NOMO-1 (cell line): ENCODE results near the gene ST6GAL1.

Experiments used
- DNase-seq, 2 experiments: peaks; one replicate each; lab custom pipeline; 2025; ENCODE audit not compliant: unreplicated experiment in 2 of 2; lab: John Stamatoyannopoulos, UW

ST6GAL1 gene

GRCh38 chr3:186915806-186916796 is 14.2 kb upstream of the ST6GAL1 start:
- DNase-seq = peak; percentile 86 to 92

DNA sequence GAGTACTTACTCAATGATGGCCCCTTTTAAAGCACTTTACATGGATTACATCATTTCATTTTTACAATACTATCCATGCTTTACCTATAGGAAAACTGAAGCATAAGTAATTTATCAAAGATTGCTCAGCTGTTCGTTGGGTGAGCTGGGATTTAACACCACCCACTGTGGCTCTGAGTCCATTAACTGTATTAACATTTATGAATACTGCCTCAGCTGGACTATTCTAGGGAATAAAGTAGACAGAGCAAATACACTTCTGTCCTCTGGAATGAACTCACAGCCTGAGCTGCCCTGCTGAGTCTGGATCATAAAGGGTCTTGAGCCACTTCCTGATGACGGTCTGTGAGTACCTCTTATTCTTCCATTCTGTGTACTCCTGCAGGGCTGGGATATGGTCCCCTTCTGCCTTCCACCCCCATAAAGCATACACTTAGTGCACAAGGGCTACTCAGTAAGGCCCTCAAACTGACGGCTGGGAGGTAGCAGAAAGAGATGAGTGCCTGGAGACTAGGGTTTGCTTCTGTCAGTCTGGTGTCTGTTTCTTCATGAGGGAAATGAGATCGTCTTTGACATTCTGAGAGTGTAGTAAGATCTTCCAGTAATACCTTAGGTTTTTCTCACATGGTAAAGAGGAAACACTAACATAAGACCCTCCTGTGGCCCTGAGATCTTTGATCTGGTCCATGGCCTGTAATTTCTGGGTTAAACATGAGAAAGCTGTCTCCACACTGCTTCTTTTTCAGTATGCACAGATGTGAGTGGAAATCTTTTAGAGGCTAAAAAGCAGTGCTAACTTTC is 12.6 kb upstream of the ST6GAL1 start:
- no peak for DNase-seq

DNA sequence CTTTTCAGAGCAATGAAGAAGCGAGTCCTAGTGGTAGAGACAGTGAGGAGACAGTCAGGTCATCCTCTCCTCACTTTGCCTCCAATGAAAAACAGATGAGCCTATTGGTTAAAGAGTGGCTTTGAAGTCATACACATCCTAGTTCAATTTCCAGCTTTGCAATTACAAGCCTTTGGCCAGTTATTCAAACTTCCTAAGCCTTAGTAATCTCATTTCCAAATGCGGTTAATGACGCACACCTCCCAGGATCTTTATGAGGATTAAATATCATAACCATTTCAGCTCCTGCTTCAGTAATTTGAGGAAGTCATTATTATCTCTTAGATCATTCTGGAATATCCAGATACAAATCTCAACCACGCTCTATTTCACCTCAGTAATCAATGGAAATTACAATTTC is 10.0 kb upstream of the ST6GAL1 start:
- DNase-seq = no peak

DNA sequence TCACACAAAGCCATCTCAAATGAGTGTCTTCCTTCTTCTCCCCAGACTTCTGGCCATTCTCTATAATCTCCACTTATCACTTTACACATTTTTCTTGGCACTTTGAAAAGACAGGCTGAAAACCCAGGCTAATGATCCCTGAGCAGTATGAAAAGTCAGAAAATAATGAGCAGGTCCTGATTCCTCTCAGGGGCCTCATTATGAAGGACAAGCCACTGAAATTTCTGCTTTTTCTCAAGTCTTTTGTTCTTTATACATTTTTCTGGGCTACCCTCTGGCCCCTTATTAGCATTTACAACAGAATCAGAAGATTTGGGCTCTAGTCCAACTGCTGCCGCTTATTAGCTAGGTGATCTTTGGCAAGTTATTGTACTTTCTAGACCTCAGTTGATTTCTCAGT is 9.5 kb upstream of the ST6GAL1 start:
- no peak for DNase-seq

DNA sequence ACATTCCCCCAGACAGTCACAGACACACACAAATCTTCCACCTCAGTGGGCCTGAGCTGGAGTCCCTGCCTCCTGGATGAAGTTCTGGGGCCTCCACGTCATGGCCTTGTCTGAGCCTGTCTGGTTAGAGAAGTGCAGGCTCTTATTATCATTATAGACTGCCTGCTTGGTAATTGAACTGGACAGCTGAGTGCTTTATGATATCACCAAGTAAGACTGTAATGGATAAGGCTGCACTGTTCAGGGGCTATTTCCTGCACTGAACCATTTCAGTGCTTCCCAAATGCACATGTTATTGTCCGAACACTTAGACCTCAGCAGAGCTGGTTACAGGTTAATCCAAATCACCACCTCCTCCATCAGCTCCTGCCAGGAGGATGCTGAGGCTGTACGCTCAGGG is 8.7 kb upstream of the ST6GAL1 start:
- no peak for DNase-seq

DNA sequence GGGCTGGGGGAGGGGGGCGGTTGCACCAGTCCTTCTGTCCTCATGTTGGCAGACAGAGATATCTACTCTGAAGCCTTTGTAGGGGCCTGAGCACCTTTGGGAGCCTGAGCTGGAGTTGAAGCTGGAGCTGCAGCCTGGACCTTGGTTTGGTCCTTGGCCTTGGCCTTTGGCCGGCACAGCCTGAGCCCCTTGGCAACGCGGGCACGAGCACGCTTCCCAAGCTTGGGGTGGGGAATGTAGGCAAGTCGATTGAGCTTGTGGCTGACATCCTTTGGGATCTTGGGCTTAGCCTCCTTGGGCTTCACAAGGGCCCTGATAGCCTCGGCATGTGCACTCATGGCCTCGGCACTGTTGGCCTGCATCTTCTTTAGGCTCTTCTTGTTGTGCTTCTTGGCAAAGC is 8.1 kb upstream of the ST6GAL1 start:
- DNase-seq = no peak

- no peak for DNase-seq
These were observed 7.5 kb upstream of the ST6GAL1 start for GRCh38 chr3:186922790-186923189.

GRCh38 chr3:186923241-186923640 is 7.1 kb upstream of the ST6GAL1 start:
- DNase-seq = no peak

DNA sequence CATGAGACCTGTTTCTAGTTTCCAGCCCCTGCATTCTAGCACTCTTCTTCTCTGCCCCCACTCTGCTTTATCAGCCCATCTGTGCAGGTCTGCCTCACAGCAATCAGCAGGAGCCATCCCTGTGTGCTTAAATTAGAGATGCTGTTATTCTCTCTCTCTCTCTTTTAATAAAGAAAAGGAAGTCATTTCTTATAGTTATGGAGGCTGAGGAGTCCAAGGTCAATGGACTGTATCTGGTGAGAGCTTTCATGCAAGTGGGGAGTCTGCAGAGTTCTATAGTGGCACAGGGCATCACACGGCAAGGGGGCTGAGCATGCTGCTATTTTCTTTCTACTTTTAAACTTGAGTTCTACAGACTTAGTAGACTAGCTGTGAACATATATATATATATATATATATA is 4.5 kb upstream of the ST6GAL1 start:
- DNase-seq = no peak

DNA sequence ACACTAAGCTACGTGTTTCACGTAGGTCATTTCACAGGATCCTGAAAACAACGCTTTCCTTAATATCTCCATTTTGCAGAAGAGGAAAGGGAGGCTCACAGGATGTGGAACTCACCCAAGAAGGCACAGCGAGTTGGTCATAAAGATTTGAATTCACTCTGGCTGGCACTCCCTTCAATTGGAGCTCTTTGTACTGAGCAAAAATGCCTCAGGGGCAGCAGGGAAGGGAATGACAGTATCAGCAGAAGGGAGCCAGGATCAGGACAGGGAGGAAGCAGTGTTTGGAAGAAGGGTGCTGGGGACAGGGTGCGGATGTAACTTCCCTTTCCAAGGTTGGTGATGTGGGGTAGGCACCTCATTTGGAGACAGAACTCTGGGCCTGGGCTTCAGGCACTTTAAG is 1.1 kb upstream of the ST6GAL1 start:
- DNase-seq = no peak

DNA sequence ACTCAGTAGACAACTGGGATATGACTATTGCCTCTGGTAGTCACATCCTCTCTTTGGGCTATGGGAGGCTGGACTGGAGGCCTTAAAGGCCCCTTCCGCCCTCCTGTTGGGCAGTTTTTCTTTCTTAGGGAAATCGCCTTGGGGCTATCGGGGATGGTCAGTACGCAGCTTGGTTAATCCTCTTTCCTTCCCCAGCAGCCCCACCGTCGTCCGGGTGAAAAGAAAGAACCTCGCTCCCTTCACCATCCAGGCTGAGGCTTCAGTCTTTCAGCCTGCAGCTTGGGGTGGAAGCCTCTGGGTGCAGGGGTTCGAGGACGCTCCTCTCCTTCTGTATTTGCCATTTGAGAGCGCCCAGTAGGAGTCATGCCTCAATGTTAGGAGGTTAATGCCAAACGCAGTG is 641 bp upstream of the ST6GAL1 start:
- DNase-seq = no peak

- peak; percentile 97 to 98 for DNase-seq
These were observed 560 bp downstream of the ST6GAL1 start for GRCh38 chr3:186930641-186931531.

DNA sequence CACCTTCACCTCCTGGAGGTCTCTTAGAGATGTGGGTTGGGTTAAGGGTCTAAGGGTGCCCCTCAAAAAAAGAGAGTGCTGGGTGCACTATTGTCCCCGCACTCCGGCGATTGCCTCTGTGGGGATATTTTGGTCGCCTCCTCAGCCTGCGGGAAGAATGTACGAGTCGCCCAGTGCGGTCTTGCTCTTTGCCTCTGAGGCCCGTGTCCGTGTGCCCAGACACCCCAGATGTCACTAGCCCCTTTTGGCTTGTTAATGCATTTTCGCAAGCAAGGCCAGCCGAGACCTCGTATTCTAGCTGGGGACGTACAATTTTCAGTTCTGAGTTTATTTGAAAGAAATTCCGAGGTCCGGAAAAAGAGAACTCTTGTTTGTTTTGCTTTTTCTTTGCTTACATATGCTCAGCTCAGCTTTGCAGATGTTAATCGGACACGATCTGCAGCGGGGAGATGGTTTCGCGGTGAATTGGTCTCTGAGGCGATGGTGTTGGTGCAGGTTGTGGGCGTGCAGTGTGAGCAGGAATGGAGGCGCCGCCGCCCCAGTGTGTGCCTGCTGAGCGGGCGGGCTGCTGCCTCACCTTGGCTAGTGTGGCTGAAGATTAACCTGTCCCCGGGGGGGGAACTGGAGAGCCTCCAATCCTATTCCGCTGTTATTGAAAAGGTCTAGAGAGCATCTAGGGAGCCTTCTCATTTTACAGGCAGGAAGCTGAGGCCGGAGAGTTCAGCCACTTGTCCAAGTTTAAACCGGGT is 1.4 kb downstream of the ST6GAL1 start:
- DNase-seq = peak in 1 of 2 experiments; percentile 48

- DNase-seq = no peak
These were observed 2.2 kb downstream of the ST6GAL1 start for GRCh38 chr3:186932281-186933181.

DNA sequence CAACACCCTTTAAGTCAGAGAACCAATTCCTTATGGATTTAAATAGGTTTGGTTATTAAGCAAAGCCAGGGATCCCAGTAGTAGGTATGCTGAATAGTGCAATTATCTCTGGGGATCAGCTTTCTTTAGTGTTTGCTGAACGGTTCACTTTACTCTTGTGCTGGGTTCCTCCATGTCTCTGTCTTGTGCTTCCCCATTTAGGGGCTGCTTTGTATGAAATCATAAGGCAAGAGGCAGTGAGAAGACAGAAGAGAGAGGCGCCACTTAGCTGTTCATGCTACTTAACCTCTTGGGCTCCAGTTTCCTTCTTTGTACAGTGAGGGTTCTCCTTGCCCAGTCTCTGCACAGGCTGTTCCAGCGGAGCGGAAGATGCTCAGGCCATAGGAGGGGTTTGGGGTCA is 3.5 kb downstream of the ST6GAL1 start:
- peak; percentile 28 to 32 for DNase-seq

DNA sequence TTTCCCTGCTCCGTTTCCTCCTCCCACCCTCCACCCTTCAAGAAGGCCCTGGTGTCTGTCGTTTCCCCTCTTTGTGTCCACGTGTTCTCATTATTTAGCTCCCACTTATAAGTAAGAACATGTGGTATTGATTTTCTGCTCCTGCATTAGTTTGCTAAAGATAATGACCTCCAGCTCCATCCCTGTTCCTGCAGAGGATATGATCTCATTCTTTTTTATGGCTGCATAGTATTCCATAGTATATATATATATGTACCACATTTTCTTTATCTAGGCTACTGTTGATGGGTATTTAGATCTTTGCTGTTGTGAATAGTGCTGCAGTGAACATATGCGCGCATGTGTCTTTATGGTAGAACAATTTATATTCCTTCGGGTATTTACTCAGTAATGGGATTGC is 4.8 kb downstream of the ST6GAL1 start:
- no peak for DNase-seq

DNA sequence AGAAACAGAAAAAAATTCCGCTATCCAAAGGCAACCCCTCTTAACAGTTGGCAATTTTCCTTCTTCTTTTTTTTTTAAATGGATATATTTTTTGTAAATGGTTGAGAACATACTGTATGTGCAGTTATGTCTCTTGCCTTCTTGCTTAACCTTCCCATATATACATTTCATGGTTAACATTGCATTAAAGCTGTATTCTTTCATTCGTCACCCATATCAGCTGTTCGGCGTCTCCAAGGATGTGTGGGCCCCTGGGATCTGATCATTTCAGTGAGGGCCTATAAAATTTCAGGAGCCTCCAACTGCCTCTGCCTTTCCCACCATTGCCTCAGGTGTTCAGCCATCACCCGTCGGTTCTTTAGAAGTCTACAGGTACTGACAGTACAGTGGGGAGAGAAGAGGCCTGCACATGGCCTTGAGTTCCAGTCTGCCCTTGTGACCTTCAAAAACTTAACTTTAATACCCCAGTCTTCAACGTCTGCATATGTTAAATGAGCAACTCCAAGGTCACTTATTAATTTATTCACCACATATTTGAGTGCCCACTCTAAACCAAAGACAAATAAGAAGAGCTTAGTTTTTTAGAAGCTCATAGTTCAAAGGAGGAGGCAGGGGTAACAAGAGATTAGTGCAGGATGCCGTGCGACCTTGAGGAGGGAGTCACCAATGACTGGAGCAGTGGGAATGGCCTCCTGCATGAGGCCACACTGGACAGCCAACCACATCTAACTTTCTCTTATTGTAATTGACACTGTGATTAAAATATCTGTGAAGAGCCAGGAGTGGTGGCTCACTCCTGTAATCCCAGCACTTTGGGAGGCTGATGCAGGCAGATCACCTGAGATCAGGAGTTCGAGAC is 6.9 kb downstream of the ST6GAL1 start:
- no peak for DNase-seq

DNA sequence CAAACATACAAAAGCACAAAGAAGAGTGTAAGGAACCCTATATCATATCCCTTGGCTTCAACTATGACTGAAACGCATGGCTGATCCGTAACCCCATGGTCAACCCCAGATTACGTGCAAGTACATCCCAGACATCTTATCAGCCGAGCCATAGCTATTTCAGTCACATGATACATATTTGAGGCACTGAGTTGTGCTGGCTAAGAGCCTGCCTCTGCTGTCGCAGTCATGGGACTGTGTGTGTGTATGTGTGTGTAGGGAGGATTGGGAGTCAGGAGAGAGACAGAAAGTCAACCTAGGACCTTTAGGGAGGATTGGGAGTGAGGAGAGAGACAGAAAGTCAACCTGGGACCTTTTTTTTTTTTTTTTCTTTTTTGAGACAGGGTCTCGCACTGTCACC is 8.4 kb downstream of the ST6GAL1 start:
- no peak for DNase-seq
